HG03457 (cell line): ENCODE data around the gene NR5A2.

Source experiments
- ATAC-seq: cut with Tn5 transposase; IDR thresholded peaks from one replicate; pipeline ENCODE4 v1.9.1; 2021; ENCODE audit warnings: moderate number of reproducible peaks; ENCODE audit not compliant: unreplicated experiment

NR5A2 gene

DNA sequence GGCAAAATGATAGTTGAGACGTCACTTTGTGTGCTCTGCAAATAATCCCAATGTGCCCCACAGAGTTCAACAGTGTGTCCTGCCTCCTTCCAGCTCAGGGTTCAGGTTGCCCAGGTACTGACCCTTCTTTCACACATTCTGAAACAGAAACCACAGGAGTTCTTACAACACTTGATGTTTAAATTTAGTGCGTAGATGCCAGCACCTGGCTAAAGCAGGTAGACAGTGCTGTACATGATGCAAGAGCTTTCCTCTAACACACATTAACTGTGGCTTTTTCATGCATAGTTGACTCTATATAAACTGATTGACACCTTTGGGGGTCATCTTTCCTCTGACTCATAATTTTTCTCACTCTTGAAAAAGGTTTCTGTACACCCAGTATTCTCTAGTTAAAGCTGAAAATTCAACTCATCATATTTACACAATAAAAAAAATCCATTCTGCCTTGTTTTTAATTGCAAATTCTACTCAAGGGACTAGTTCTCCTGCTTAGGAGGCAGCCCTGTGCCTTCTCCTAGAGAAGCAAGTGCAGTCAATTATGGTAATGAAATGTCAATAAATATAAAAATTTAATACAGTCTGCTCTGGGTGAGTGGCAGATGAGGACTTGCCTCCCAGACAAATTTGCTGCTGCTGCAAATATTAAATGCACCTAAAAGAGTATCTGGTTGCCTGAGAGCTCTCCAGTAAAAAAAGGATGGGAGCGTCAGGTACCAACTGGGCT lies 91.4 kb downstream of the NR5A2 start:
- ATAC-seq: no peak

DNA sequence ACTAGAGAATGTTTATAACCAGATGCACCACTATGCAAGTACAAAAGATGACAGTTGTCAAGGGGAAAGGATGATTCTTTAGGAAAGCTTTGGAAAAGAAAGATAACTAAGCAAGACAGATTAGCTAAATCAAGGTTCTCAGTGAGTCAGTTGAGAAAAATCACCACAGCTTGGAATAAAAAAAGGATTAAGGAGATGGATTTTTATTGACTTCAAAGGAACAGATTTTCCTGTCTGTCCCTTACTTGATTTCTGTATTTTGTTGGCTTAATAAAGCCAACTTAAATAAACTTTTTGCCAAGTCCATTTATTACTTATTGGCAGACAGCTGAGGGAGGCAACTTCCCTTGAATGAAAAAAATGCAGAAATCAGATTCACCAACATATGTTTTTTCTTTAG lies 93.9 kb downstream of the NR5A2 start:
- ATAC-seq: no peak

DNA sequence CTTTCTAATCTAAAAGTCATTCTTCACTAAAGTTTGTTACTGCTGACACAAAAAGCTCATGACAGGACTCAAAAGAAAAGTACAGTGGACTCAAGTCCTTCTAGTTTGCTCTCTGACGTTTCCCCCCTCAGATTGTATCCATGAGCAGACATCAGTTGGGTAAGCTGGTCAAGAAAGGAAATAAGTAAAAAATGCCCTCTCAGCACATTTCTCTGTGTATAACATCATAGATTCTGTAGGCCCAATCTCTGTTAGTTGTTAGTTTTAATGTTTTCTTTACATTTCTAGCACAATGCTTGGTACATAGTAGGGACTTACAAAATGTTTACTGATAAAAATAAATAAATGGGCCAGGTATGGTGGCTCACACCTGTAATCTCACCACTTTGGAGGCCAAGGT lies 96.8 kb downstream of the NR5A2 start:
- no peak for ATAC-seq

DNA sequence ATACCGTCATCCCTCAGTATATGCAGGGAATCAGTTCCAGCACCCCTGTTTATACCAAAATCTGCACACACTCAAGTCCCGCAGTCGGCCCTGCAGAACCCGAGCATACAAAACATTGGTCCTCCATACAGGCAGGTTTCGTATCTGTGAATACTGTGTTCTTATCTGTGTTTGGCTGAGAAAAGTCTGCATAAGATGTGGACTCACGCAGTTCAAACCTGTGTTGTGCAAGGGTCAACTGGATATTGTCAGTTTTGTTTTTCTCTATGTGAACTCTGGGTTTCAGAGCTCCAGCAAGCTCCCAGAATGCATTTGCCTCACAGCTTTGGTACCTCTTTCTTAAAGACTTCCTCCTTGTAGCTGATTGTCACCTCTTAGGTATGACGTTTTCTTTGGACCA lies 100.6 kb downstream of the NR5A2 start:
- no peak for ATAC-seq

DNA sequence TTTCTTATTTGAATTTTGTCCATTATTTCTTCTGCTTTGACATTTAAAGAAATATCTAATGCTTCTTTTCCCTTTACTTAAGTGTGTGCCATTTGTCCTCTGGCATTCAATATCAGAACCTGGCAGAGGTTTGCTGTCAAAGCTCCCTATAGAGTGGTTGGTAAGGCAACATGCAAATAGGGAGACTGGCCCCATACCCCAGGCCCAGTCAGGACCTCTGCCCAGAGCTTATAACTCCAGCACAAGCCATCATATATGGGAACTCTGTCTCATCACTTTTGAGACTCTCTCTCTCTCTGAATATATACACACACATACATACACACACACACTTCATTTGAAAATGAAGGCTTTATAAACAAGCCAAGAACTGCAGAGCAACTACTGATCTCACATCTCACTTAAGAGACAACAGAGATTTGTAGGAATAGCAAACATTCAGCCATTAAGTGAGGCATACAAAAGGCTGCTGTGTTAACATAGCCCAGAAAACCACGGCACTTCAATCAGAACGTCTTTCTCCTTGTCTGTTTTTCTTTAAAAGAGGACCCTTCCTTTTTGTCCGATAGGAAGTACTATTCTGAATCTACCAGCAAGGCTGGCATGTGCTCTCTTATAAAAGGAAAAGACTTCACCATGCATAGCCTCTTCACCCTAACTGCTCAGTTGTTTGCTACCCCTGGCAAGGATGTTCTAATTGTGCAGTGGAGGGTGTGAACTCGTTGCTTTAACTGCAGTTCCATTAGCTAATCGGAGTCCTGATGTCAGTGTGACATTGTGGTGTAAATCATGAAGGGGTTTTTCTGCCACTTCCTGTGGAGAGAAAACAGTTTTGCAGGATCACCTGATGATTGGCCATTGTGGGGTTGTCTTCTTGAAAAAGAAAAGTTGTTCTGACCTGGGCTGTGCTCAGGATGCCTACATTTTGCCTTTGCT lies 101.7 kb downstream of the NR5A2 start:
- ATAC-seq: no peak

DNA sequence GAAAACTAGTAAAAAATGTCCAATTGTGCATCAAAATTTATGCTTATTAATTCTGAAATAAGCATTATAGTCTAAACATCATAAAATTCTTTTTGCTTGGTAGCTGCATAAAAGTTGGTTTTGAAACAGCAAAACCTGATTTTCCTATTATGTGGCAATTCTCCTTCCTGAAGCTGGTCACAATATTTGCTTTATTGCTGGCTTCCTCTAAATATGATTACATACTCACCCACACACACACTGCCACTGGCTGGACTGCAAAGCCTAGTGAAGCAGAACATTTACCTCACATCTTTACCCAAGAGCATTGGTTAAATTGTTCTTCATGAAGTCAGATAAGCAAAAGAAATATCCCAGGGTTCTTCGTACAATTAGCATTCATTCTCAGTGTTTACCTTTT lies 103.0 kb downstream of the NR5A2 start:
- ATAC-seq: no peak

DNA sequence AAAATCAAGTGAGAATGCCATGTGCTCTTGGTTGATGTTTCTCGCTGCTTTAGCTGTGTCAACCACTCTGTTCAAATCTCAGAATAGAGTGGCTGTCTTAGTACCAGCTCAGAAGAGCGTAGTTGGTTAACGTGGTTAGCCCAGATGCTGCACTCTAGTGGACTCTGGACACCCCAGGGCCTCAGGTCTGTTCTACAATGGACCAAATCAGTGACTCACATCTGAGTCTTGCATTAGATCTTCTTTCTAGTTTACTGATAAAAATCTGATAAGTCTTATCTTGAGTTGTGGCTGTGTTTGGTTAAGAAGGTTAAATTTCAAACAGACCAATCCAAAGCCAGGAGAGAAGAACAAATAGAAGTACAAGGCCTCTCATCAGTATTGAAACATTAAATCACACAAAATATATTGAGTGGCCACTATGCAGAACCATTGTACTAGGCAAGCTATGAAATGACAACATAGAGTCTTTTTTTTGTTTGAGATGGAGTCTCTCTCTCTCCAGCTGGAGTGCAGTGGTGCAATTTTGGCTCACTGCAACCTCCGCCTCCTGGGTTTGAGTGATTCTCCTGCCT lies 104.1 kb downstream of the NR5A2 start:
- ATAC-seq: no peak

DNA sequence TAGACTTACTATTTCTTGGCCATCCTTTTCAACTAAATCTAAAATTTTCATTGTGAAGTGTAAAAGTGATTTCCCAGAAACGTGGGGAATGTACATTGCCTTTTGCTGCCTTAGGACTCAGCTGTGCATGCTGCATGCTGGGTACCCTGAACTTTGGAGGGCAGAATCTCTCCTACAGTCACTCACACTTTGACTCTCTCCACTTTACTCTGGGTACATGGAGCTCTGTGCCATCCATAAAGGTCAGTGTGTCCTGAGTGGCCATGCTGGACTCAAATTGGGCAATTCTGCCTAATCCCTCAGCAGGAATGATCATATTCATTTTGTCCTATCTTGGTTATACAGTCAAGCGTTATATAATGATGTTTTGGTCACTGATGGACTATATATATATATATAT lies 105.6 kb downstream of the NR5A2 start:
- ATAC-seq: no peak

DNA sequence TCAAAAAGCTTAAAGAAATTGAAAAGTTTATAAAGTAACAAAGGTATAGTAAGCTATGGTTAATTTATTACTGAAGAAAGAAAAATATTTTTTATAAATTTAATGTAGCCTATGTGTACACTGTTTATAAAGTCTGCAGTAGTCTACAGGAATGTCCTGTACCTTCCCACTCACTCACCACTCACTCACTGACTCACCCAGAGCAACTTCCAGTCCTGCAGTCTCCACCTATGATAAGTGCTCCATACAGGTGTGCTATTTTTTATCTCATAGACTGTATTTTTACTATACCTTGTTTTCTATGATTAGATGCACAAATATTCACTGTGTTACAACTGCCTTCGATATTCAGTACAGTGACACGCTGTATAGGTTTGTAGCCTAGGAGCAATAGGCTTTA lies 106.6 kb downstream of the NR5A2 start:
- no peak for ATAC-seq

DNA sequence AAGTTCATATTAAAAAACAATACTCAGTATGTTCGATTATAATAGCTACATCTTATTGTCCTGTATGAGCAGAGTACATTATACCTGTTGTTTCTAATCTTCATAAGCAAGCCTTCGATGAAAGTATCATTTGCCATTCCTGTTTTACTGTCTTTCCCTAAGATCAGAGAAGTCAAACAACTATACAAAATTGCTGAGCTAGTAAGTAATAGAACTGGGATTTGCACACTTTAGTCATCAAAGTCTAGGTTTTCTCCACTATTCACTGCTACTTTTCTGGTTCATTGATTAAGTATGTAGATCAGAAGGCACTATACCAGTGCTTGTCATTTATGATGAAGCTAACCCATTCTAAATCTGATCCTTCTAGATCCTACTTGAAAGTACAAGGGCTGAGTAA lies 108.9 kb downstream of the NR5A2 start:
- ATAC-seq: no peak

DNA sequence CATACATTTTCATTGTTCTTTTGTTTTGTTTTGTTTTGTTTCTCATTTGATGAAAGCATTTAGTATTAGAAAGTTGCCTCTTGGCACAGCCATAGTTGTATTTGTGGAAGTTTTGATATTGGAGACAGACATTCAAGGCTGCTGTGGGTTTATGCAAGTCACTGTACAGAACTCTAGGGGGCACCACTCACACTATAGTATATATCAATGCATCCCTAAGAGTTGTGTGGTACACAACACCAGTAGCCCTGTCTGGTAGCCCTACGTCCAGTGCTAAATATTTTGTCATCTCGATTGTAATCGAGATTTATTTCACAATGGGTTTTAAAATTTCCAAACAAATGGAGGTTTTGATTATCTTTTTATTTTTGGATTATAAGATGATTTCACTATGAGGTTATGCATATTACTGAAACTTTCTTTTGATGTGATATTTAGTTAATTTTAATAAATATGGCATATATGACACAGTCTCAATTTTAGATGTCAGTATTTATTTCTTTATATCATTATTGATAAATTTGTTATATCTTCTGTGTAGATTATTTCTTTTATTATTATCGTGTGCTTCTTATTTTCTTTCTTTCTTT lies 112.2 kb downstream of the NR5A2 start:
- peak; percentile 74 for ATAC-seq

DNA sequence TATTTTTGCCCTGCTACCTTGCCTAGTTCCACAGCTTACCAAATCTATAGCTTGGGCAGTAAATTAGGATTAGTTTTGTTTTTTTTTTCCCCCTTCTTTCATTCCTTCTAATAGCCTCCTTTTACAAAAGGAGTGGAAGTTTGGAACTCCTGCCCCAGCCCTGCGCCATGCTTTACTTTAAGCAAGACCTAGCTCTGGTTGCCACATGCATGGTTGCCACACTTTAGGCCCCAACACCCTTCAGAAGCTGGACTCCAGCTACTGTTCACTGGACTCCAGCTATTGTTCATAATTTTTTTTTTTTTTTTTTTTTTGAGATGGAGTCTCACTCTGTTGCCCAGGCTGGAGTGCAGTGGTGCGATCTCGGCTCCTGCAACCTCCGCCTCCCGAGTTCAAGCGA lies 115.8 kb downstream of the NR5A2 start:
- ATAC-seq: no peak

DNA sequence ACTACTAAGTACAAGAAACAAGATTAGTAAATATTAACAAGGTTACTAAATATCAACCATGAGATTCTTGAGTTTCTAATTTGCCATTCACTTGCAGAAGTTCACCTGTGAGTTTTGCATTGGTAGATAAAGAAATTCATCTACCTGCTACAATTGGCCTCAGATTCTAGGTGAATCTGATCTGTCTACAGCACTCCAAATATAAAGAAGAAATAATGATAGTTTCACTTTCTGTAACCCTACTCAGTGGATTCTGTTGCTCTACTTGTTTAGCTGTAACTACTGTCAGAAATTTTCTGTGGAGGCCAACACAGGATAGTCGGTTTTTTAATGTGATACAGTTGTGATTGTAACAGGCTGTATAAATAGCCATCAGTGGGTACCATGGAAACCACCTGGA lies 118.6 kb downstream of the NR5A2 start:
- ATAC-seq: no peak

DNA sequence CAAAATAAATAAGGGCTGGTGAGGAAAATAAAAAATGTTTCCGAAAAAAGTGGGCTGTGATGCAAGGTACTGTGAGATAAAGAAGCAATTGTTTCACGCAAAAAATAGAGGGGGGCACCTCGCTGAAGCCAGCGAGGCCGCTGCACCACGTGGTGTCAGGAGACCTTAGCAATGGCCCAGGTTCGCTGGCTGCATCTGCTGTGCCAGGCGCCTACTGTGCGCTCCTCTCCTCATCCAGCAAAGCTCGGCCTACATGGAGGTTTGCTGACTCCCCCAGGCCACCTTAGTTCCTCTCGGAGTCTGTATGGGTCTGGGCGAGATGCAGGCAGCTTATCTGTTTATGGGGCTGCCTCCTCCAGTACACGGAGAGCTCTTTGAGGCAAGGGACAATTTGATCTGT lies 119.6 kb downstream of the NR5A2 start:
- no peak for ATAC-seq

DNA sequence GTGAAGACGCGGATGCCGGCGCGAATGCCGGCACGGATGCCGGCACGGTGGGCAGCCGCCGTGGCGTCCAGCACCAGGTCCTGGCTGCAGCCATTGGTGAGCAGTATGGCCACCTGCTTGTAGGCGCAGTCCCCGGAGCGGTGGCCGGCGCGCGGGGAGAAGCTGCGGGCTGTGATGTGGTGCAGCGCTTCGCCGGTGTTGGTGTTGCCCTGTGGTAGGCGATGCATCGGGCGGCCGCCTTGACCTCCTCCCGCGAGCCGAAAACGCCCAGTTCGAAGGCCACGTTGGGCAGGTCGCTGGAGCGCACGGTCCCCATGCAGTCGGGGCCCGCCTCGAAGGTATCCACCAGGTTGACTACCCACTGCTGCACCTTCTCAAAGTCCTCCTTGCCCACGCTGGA lies 120.2 kb downstream of the NR5A2 start:
- ATAC-seq: no peak

DNA sequence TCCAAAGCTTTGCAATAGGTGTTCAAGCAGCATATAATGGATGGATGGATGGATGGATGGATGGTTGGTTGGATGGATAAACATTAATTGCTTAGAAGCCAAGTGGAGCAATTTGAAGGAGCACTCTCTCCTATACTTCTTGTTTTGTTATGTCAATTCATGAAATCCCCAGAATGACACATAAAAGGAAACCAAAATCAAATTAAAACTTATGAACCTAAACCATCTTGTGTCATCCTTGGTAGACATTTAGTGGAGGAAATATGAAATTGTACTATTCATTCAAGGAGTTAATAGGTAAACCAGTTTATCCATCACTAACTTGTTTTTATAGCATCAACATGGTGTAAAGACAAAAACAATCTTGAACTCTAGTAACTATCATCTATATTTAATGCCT lies 122.5 kb downstream of the NR5A2 start:
- no peak for ATAC-seq

DNA sequence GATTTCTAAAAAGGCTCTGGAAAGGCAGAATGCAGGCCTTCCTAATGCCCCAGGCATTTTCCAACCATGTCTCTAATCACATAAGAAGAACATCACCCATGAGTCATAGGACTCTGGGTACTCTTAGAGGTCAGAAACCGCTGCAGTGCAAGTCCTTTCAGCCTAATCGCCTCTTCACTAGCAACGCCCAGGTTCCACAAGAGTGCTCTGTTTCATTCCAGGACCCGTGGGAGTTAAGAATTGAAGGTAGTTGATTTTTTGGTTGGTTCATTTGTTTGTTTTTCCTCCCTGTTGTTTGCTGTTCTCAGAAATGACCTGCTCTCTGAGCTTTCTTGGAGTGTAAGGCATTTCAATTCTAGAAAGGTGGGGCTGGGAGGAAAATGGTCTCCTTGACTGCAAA lies 123.2 kb downstream of the NR5A2 start:
- ATAC-seq: peak; percentile 35

DNA sequence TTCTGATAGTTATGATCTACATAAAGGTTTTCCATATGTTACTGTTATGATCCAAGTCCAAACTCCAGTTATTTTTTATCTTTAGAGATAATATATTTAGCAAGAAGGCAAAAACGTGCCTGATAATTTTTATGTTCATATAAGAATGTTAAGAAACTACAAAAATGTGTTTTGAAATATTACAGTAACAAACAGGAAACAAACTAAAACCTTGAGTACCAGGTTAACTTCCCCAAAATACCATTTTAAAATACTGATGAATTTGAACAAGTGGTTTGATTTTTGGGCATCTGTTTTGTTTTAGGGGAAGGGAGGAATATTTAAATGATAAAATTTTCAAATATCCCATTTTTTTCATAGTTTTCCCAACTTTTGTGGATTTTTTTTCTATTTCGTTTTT lies 124.8 kb downstream of the NR5A2 start:
- ATAC-seq: no peak

DNA sequence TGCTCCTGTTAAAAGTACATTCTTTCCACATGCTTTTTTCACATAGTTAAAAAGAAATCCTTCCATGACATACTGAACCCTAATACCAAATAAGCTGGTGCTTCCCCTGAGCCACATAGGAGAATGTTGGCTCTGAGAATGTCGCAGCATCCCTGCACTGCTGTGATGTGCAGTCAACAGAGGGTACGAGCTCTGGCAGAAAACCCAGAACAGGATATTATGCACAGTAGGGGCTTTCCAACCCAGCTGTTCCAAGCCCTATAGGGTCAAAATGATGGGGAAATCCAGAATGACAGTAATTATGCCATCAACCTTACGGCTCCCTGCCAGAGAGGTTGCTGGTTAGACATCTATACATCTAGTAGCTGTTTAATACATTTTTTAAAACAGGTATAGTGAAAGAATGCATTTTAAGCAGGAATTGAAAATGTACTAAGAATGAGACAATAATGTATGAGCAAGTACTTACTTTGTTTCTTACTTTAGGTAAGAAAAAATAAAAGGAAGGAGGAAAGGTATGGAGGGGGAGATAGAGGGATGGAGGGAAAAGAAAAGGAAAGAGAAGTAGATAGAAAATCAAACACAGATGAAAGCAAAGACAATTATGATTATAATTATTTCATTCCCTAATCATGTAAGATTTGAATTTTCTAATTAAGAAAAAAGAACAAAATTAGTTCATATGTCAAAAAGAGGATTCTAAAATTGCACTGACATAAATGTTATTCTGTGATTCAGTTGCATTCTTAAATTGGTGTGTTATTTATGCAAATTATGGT lies 126.0 kb downstream of the NR5A2 start:
- peak; percentile 61 for ATAC-seq

DNA sequence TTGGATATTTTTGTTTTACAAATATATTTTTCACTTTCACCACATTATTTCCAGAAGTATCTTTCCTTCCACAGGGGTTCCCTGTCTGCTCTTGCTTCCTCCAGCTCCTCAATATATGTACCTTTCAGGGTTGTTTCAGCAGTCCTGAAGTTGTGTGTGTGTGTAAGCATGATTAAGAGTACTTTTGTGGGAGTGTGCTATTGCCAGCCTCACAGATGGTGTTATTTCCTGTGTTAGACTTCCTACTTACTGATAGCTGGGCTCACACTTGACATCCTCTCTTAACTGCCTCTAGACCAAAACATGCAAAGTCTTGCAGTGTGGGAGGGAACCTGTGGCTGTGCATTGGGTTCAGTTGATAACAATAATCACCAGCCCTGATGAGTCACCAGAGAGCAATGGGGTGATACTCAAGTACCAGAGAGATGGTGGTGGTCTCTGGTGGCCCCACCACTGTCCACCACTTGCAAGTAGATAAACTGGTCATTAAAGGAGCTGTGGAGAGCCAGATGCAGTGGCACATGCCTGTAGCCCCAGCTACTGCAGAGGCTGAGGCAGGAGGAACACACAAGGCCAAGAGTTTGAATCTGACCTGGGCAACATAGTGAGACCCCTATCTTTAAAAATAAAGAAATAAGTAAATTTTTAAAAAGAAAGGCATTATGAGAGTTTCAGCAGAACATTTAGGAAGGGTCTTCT lies 126.7 kb downstream of the NR5A2 start:
- ATAC-seq: peak; percentile 85
